Measurements from ENCODE around the gene AMER2.

The AMER2 gene, protein sequence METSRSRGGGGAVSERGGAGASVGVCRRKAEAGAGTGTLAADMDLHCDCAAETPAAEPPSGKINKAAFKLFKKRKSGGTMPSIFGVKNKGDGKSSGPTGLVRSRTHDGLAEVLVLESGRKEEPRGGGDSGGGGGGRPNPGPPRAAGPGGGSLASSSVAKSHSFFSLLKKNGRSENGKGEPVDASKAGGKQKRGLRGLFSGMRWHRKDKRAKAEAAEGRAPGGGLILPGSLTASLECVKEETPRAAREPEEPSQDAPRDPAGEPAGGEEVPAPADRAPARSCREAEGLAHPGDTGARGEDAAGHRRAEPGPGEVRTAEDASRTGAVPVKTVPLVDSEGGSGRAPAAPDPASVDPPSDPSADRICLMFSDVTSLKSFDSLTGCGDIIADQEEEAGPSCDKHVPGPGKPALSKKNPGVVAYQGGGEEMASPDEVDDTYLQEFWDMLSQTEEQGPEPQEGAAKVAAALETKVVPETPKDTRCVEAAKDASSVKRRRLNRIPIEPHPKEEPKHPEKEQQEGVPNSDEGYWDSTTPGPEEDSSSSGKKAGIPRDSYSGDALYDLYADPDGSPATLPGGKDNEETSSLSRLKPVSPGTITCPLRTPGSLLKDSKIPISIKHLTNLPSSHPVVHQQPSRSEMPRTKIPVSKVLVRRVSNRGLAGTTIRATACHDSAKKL

GRCh38 chr13:25171517-25172302, at the start of gene AMER2:
TSS of gene AMER2 (minus strand) at chr13:25172288. CDS start at chr13:25171619, 669 bp downstream.
- DNase-seq (ENCODE audit: low spot score), result no peak

DNA sequence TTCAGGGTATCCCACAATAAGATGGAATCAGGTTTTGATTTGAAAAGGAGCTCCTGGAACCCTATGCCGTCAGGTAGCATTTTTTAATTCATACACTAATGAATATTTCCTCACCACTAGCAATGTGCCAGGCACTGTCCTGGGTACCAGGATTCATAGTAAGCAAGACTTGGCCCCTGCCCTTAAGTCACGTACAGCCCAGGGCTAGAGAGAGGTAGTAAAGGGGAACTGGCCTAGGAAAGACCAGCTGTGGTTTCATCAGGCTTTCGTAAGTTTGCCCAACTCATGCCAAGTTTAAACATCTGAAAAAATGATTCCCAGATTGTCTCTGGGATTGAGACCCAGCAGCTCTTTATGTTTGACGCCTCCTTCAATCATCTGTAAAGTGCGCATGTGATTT, 45.9 kb upstream of the AMER2 start:
- no peak for DNase-seq (ENCODE audit: low spot score)

- no peak for DNase-seq (ENCODE audit: low spot score)
Observed at GRCh38 chr13:25217023-25217885, 45.2 kb upstream of the AMER2 start.

DNA sequence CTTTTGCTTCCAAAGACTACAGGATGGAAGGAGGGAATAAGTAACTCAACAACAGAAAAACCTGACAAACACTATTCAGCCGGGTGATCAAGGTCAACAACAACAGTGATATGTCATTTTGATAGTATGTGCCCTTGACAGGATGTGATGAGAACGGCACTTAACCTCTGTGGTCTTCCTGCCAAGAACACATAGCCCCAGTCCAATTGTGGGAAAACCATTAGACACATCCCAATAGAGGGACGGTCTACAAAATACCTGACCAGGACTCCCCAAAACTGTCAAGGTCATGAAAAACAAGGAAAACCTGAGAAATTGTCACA, 43.1 kb upstream of the AMER2 start:
- no peak for DNase-seq (ENCODE audit: low spot score)

- no peak for DNase-seq (ENCODE audit: low spot score)
Observed at GRCh38 chr13:25214491-25215252, 42.6 kb upstream of the AMER2 start.

GRCh38 chr13:25213715-25214114, 41.6 kb upstream of the AMER2 start:
- no peak for DNase-seq (ENCODE audit: low spot score)

GRCh38 chr13:25210842-25211569, 38.9 kb upstream of the AMER2 start:
- DNase-seq (ENCODE audit: low spot score), result no peak

DNA sequence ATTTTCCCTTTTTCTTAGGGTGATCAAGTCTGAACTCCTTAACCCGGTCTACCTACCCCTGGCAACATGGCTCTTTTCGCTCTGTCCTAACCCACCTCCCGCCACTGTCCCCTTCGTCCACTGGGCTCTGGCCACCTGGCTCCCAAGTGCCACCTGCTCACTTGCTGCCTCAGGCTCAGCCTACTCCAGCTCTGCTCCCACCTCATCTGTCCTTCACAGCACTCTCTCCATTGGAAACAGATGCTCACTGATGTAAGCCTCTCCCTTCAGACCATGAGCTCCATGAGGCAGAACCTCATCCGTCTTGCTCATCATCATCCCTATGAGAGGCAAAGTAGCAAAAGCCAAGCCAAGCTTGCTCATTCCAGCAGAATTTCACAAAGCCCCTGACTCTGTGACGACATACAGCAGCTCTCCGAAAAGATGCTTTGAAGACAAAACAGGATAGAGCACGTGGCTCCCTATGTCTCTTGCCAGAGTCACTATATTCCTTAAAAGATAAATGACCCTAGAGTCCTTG, 35.3 kb upstream of the AMER2 start:
- no peak for DNase-seq (ENCODE audit: low spot score)

DNA sequence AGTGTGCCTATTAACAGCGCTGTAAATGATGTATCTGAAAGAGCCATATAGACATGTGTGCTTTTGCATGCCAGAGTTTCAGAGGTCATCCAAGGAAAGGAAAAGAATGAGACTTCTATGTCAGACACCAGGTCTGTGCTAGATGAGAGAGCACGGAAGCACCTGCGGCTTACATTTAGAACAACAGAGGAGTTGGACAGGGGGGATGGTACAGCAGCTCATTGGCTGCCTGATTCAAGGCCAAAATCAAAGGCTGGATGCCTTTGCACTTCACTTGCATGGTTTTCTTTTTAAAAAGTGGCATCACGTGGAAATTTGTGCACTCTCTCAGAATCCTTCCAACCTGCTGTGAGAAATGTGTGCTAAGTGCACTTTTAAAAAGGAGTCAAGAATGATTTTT, 32.8 kb upstream of the AMER2 start:
- no peak for DNase-seq (ENCODE audit: low spot score)

DNA sequence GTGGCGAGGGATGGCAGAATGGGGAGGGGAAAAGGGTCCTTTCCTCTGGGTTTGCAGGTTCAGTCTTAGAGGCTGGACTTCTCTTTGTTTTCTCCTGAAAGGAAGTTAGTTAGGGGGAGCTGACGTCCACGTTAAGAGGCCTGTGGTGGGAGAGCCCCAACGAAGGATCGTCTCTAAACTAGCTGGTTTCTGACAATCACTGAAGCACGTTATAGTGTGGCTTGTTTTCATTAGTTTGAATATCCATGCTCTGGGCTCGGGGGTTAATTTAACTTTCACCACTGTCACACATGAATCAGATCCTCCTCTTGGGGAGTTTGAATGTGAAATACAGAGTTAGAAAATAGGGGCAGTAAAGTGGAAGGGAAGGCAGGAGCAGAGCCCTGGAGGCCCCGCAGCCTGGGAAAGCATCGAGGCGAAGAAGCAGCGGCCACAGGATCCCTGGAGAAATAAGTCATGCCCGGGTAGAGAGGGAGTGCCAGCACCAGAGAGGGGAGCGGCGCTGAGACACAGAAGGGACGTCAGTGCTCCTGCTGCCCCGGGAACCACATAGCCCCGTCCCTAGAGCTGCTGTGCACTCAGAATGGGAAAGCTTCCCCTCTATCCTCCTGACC, 31.1 kb upstream of the AMER2 start:
- no peak for DNase-seq (ENCODE audit: low spot score)

DNA sequence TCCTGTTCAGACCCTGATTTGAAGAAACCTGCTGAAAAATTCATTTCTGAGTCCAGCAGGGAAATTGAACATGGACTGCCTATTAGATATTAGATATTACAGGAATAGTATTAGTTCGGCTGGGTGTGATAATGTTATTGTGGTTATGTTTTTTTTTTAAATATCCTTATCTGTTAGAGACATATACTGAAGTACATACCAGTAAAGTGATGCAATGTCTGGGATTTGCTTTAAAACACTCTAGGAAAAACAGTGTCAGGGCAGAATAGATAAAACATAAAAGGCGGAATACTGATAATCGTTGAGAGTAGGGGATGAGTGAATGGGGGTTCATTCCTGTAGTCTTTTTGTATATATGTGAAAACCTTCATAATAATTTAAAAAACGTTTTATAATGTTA, 28.7 kb upstream of the AMER2 start:
- DNase-seq (ENCODE audit: low spot score), result no peak

GRCh38 chr13:25198647-25199046, 26.6 kb upstream of the AMER2 start:
- DNase-seq (ENCODE audit: low spot score), result no peak

DNA sequence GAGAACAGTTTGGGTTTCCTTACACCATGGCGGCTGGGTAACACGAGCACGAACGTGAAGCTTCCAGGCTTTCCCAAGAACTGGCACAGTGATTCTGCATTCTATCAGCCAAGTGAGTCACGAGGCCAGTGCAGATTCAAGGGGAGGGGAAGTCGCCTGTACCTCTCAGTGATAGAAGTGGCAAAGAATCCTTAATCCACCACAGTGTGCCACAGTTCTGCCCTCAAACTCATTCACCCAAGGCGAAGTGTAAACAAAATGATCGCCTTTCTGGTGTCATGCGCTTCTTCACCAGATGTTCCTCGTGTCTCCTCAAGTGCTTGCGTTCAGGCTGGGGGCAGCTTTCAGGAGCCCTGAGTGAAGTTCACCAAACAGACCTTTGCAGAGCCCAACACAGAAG, 24.9 kb upstream of the AMER2 start:
- DNase-seq (ENCODE audit: low spot score), result no peak

DNA sequence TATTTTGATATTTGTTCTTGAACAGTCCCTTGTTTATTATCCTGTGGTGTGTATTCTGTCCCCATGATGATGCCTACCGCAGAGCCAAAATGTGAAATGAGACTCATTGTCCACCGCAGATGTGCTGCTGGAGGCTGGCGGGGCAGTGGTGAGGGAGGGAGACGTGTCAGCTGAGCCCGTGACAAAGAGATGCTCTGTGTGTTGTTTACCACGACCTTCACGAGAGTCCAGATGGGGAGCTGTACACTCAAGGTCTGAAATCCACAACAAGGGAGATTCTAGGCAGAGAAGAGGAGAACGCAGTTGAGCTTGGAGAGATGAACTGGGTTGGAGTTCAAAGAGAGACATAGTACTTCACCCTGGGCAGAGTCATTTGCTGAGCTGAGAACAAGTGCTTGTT, 20.8 kb upstream of the AMER2 start:
- no peak for DNase-seq (ENCODE audit: low spot score)

DNA sequence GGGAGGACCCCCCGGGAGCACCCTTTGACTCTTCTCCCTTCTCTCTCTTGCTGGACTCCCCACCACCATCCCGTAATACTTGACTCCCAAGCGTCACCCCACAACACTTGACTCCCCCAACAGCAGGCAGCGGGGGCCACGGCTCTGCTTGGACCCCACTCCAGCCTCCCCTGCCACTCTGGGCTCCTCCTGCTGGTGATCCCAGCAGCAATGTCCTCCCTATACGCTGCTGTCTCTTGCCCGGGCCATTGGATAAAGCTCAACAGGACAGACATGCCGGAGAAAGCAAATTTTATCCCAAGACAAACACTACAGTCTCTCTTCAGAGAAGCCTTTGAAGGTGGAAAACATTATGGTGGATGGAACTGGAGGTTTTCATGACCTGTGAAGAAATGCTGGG, 20.4 kb upstream of the AMER2 start:
- no peak for DNase-seq (ENCODE audit: low spot score)

- DNase-seq (ENCODE audit: low spot score), result no peak
Observed at GRCh38 chr13:25192052-25192451, 20.0 kb upstream of the AMER2 start.

DNA sequence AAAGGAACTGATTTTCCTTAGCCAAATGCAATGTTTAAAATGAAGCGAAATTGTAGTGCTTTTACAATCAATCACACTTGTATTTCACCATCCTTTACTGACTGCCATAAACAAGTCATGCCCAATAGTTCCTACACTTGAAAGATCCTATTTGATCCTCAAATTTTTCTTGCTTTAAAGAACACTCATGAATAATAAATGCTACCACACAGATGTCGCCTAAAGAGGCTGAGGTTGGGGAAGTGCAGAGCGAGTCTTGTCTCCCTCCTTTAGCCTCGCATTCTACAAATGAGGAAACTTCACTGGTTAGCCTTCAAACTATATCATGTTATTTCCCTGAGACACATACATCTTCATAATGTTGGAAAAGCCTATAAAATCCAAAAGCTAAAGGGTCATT, 18.7 kb upstream of the AMER2 start:
- no peak for DNase-seq (ENCODE audit: low spot score)

- no peak for DNase-seq (ENCODE audit: low spot score)
Observed at GRCh38 chr13:25190256-25190655, 18.2 kb upstream of the AMER2 start.

DNA sequence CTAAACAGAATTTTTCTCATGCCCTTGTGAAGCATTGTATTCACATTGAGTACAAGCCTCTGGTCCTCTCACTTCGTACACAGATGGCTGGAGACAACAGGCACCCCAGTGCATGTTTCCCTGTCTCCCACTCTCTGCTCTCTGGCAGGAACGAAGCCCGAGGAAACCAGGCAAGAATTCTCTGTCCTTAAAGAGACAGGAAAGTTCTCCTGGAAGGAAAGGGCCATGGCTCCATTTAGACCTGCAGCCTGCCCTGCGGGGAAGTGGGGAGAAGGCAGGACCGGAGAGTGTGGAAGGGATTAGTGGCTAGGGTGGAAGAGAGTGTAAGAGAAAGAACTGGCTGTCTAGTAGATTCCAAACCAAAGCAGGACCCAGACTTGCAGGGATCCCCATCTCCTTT, 15.5 kb upstream of the AMER2 start:
- no peak for DNase-seq (ENCODE audit: low spot score)

- DNase-seq (ENCODE audit: low spot score), result no peak
Observed at GRCh38 chr13:25186187-25186586, 14.1 kb upstream of the AMER2 start.

Data from CD4-positive, alpha-beta T cell treated with Interleukin-15 for 4 hours (primary cell).